NCI-H1105 (cell line): ENCODE results near the gene KATNB1.
A peak's percentile ranks its signal among the peaks of the same experiment; 100 is the strongest.
"Not testable (repeated sequence)": the region's sequence is repeated elsewhere in the genome, so short reads cannot be mapped to it uniquely, and the experiment has no call there.

Experiments
- DNase-seq: peaks from one replicate; lab custom pipeline; 2025; lab: John Stamatoyannopoulos, UW

KATNB1 gene

GRCh38 chr16:57726433-57726947 lies 9.1 kb upstream of the KATNB1 start:
- DNase-seq, result no peak

GRCh38 chr16:57727610-57728009 lies 8.0 kb upstream of the KATNB1 start:
- no peak for DNase-seq

DNA sequence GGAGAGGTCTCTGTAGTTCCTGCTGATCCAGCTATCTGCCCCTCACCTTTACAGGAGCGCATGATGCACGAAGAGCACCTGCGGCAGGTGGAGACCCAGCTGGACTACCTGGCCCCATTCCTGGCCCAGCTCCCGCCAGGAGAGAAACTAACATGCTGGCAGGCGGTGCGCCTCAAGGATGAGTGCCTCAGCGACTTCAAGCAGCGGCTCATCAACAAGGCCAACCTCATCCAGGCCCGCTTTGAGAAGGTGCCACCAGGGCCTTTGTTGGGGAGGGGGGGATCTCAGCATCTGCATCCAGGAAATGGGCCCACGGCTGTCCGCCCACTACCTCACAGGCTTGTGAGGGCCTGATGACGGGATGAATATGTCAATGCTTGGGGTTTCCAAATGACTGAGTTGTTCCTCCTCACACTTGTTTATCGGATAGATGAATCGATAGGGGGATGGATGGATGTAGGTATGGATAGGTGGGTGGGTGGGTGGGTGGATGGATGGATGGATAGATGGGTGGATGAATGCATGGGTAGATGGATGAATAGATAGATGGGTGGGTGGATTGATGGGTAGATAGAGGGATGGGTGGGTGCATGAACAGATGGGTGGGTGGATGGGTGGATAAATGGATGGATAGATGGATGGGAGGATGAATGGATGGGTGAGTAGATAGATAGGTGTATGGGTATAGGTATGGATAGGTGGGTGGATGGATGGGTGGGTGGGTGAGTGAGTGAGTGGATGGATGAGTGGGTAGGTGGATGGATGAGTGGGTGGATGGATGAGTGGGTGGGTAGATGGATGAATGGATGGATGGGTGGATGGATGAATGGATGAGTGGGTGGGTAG lies 7.0 kb upstream of the KATNB1 start:
- no peak for DNase-seq

GRCh38 chr16:57729182-57729484 lies 6.4 kb upstream of the KATNB1 start:
- no peak for DNase-seq

GRCh38 chr16:57729852-57730251 lies 5.7 kb upstream of the KATNB1 start:
- DNase-seq, result not testable (repeated sequence)

GRCh38 chr16:57730771-57731730 lies 4.5 kb upstream of the KATNB1 start:
- DNase-seq, result no peak

- no peak for DNase-seq
These were observed 3.5 kb upstream of the KATNB1 start for GRCh38 chr16:57732037-57732436.

DNA sequence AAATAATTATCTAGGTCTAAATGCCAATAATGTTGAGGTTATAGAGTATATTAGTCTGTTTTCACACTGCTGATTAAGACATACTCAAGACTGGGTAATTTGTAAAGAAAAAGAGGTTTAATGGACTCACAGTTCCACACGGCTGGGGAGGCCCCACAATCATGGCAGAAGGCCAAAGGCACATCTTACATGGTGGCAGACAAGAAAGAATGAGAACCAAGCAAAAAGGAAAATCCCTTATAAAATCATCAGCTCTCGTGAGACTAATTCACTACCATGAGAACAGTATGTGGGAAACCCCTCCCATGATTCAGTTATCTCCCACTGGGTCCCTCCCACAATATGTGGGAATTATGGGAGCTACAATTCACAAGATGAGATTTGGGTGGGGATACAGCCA lies 2.9 kb upstream of the KATNB1 start:
- no peak for DNase-seq

DNA sequence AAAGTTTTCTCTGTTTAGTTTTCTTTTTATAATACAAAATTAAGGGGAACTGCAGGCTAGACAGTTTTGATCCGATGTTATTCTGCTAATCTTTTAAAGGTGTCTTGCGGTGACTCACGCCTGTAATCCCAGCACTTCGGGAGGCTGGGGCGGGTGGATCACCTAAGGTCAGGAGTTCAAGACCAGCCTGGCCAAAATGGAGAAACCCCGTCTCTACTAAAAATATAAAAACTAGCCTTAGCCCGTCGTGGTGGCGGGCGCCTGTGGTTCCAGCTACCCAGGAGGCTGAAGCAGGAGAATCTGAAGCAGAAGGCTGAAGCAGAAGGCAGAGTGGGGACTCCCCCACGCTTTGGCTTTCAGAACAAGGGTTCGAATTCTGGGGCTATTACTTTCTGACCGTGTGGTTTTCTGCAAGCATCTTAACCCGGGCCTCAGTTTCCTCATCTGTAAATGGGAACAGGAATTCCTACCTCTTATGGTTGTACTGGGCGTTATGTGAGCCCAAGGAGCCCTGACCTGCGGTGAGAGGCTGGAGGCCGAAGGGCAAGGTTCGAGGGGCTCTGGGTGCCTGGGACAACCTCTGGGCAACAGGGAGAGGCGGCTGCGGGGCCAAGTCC lies 1.2 kb upstream of the KATNB1 start:
- DNase-seq, result no peak

- peak; percentile 96 for DNase-seq
These were observed 430 bp upstream of the KATNB1 start for GRCh38 chr16:57734925-57735754.

GRCh38 chr16:57736419-57737351 lies 1.1 kb downstream of the KATNB1 start:
- peak; percentile 14 for DNase-seq

DNA sequence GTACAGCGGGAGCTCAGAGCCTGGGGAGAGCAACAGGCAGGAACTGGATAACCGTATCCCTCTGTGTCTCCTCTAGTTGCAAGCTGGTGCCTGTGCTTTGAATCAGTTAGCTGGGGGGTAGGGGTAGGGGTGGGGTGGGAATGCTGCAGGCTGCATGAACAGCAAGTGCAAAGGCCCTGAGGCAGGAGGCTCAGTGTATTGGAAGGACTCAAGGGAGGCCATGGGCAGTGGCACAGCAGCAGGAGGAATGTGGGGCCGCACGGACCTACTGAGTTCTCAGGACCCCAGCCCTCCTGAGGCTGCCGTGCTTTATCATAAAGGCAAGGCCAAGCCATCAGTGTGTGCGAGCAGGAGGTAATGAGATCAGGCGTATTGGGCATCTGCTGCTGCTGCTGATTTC lies 3.3 kb downstream of the KATNB1 start:
- no peak for DNase-seq

- DNase-seq, result no peak
These were observed 4.3 kb downstream of the KATNB1 start for GRCh38 chr16:57739756-57740422.

- no peak for DNase-seq
These were observed 5.0 kb downstream of the KATNB1 start for GRCh38 chr16:57740423-57741071.

GRCh38 chr16:57741660-57742191 lies 6.2 kb downstream of the KATNB1 start:
- DNase-seq, result no peak

GRCh38 chr16:57742543-57742942 lies 7.0 kb downstream of the KATNB1 start:
- DNase-seq, result no peak

- DNase-seq, result no peak
These were observed 7.9 kb downstream of the KATNB1 start for GRCh38 chr16:57743458-57743857.

DNA sequence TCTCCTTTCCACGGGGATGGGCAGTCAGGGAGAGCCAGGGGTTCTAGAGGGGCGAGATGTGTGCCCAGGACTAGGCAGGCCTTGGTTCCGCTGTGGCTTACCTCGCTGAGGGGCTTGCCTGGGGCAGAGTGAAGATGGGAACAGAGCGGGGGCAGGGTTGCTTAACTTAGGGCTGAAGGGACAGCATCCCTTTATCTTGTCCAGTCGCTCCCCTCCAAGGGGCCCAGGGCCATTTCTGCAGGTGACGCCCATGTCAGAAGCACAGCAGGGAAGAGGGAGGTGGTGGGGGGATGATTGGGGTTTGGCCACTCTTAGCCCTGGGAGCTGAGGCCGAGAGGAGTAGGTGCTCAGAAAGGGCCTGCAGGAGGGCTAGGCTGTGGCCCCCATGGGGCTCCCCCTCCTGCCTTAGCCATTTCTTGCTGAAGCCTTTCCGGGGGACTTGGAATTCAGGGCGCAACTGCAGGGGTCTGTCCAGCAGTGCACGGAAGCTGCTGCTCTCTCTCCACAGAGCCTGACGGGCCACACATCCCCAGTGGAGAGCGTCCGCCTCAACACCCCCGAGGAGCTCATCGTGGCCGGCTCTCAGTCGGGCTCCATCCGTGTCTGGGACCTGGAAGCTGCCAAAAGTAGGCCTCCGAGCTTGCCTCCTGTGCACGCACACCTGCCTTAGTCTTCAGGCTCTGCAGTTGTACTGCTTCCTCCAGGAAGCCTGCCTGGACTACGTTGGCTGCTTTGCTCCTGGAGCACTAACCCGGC lies 8.5 kb downstream of the KATNB1 start:
- DNase-seq, result no peak

GRCh38 chr16:57744642-57744903 lies 9.0 kb downstream of the KATNB1 start:
- DNase-seq, result no peak
